GM19395 (cell line): ENCODE results near the gene EIF2AK2.
"Not testable (repeated sequence)": the region's sequence is repeated elsewhere in the genome, so short reads cannot be mapped to it uniquely, and the experiment has no call there.

Source experiments
- ATAC-seq: cut with Tn5 transposase; IDR thresholded peaks from one replicate; pipeline ENCODE4 v1.9.1; 2021; ENCODE audit warnings: mild to moderate bottlenecking, moderate library complexity; ENCODE audit not compliant: unreplicated experiment

EIF2AK2 gene

GRCh38 chr2:37156857-37157714 lies at the start of gene EIF2AK2:
Gene EIF2AK2, minus strand, starts transcription at chr2:37156980. Its CDS starts 9,174 bp downstream, at chr2:37147806.
- peak; percentile 86 for ATAC-seq

GRCh38 chr2:37205689-37206341 lies 49.0 kb upstream of the EIF2AK2 start:
- ATAC-seq, result no peak

GRCh38 chr2:37205071-37205661 lies 48.4 kb upstream of the EIF2AK2 start:
- ATAC-seq, result not testable (repeated sequence)

- no peak for ATAC-seq
These were observed 46.9 kb upstream of the EIF2AK2 start for GRCh38 chr2:37203708-37204107.

GRCh38 chr2:37201766-37202165 lies 45.0 kb upstream of the EIF2AK2 start:
- no peak for ATAC-seq

- ATAC-seq, result no peak
These were observed 44.4 kb upstream of the EIF2AK2 start for GRCh38 chr2:37201208-37201607.

GRCh38 chr2:37198681-37199065 lies 41.9 kb upstream of the EIF2AK2 start:
- ATAC-seq, result no peak

- ATAC-seq, result peak; percentile 80
These were observed 39.8 kb upstream of the EIF2AK2 start, which contains the start of gene CEBPZOS for GRCh38 chr2:37196320-37197195. Gene CEBPZOS, plus strand, starts transcription at chr2:37196496. Its CDS starts 3,209 bp downstream, at chr2:37199705.

GRCh38 chr2:37195862-37196319 lies 39.1 kb upstream of the EIF2AK2 start:
- not testable (repeated sequence) for ATAC-seq

- no peak for ATAC-seq
These were observed 35.8 kb upstream of the EIF2AK2 start for GRCh38 chr2:37192551-37192950.

- no peak for ATAC-seq
These were observed 35.0 kb upstream of the EIF2AK2 start for GRCh38 chr2:37191747-37192146.

- ATAC-seq, result no peak
These were observed 34.5 kb upstream of the EIF2AK2 start for GRCh38 chr2:37191253-37191652.

- ATAC-seq, result no peak
These were observed 33.5 kb upstream of the EIF2AK2 start for GRCh38 chr2:37190290-37190689.

- no peak for ATAC-seq
These were observed 32.8 kb upstream of the EIF2AK2 start for GRCh38 chr2:37189452-37190153.

GRCh38 chr2:37188570-37188969 lies 31.8 kb upstream of the EIF2AK2 start, which contains the start of gene SULT6B1:
Gene SULT6B1, minus strand, starts transcription at chr2:37188670. Its CDS starts 30 bp downstream, at chr2:37188640.
- ATAC-seq, result no peak

- no peak for ATAC-seq
These were observed 25.2 kb upstream of the EIF2AK2 start for GRCh38 chr2:37181726-37182684.

GRCh38 chr2:37180640-37181039 lies 23.9 kb upstream of the EIF2AK2 start:
- no peak for ATAC-seq

GRCh38 chr2:37180006-37180639 lies 23.3 kb upstream of the EIF2AK2 start:
- ATAC-seq, result no peak
